OCI-LY1 (cell line): ENCODE measurements around the gene RLN3.

Experiments
- H2AFZ ChIP-seq: fragments of 200-600 bp; sonication (generic), shearing (Covaris generic); 2 replicates; pipeline ENCODE4 v1.6.0; 2014; ENCODE audit warnings: antibody characterized with exemption, mild to moderate bottlenecking, low read length
- H3F3A ChIP-seq: fragments of 200-600 bp; sonication (generic), shearing (Covaris generic); 2 replicates; pipeline ENCODE4 v1.6.0; 2014; ENCODE audit warnings: mild to moderate bottlenecking, antibody characterized with exemption, low read length, moderate library complexity; ENCODE audit not compliant: insufficient read depth
- H3K27ac ChIP-seq: fragments of 200-600 bp; sonication (generic); 2 replicates; pipeline ENCODE4 v1.5.1; 2014; ENCODE audit warnings: low read length, mixed run types, mild to moderate bottlenecking, low read depth; ENCODE audit not compliant: poor library complexity, severe bottlenecking
- H3K27me3 ChIP-seq: fragments of 200-600 bp; sonication (generic); 2 replicates; pipeline ENCODE4 v1.6.0; 2014; ENCODE audit warnings: antibody characterized with exemption, mild to moderate bottlenecking, low read length, moderate library complexity; ENCODE audit not compliant: insufficient read depth
- H3K36me3 ChIP-seq: fragments of 200-600 bp; sonication (generic); 2 replicates; pipeline ENCODE4 v1.6.1; 2014; ENCODE audit warnings: mild to moderate bottlenecking, antibody characterized with exemption, low read length, moderate library complexity, mixed read lengths; ENCODE audit not compliant: insufficient read depth
- H3K4me1 ChIP-seq: fragments of 200-600 bp; sonication (generic); 2 replicates; pipeline ENCODE4 v1.5.1; 2014; ENCODE audit warnings: mild to moderate bottlenecking, low read length, moderate library complexity; ENCODE audit not compliant: insufficient read depth, severe bottlenecking
- H3K4me2 ChIP-seq: fragments of 200-600 bp; sonication (generic), shearing (Covaris generic); 2 replicates; pipeline ENCODE4 v1.6.1; 2014; ENCODE audit warnings: low read length
- H3K4me3 ChIP-seq: fragments of 200-600 bp; sonication (generic); 2 replicates; pipeline ENCODE4 v1.5.1; 2014; ENCODE audit warnings: low read length, low read depth, mild to moderate bottlenecking, mixed read lengths; ENCODE audit not compliant: poor library complexity, severe bottlenecking
- H3K79me2 ChIP-seq: fragments of 200-600 bp; shearing (Covaris generic); 2 replicates; pipeline ENCODE4 v1.6.1; 2016; ENCODE audit warnings: mixed run types, low read length, mixed read lengths; ENCODE audit not compliant: insufficient read depth
- H3K9ac ChIP-seq: fragments of 200-600 bp; sonication (generic), shearing (Covaris generic); 2 replicates; pipeline ENCODE4 v1.6.1; 2014; ENCODE audit warnings: mild to moderate bottlenecking, low read length, mixed read lengths
- H3K9me2 ChIP-seq: fragments of 200-600 bp; sonication (generic), shearing (Covaris generic); 2 replicates; pipeline ENCODE4 v1.6.1; 2014; ENCODE audit warnings: low read depth, mild to moderate bottlenecking, low read length, mixed read lengths
- H3K9me3 ChIP-seq: fragments of 200-600 bp; shearing (Covaris generic); 2 replicates; pipeline ENCODE4 v1.6.1; 2014; ENCODE audit warnings: low read length, mixed read lengths
- H4K20me1 ChIP-seq: fragments of 200-600 bp; sonication (generic), shearing (Covaris generic); 2 replicates; pipeline ENCODE4 v1.6.0; 2016; ENCODE audit warnings: mild to moderate bottlenecking, low read length; ENCODE audit not compliant: insufficient read depth
- CTCF ChIP-seq: fragments of 200-600 bp; sonication (generic), shearing (Covaris generic); IDR thresholded peaks from 2 replicates; pipeline ENCODE4 v1.5.1; 2017; ENCODE audit warnings: mild to moderate bottlenecking, antibody characterized with exemption, low read length, moderate library complexity, mixed read lengths
- EZH2 ChIP-seq: fragments of 200-600 bp; sonication (generic), shearing (Covaris generic); IDR thresholded peaks from 2 replicates; pipeline ENCODE4 v1.8.0; 2017; ENCODE audit warnings: borderline replicate concordance, mixed run types, mild to moderate bottlenecking, antibody characterized with exemption, low read length, moderate library complexity, mixed read lengths

Gene RLN3

DNA sequence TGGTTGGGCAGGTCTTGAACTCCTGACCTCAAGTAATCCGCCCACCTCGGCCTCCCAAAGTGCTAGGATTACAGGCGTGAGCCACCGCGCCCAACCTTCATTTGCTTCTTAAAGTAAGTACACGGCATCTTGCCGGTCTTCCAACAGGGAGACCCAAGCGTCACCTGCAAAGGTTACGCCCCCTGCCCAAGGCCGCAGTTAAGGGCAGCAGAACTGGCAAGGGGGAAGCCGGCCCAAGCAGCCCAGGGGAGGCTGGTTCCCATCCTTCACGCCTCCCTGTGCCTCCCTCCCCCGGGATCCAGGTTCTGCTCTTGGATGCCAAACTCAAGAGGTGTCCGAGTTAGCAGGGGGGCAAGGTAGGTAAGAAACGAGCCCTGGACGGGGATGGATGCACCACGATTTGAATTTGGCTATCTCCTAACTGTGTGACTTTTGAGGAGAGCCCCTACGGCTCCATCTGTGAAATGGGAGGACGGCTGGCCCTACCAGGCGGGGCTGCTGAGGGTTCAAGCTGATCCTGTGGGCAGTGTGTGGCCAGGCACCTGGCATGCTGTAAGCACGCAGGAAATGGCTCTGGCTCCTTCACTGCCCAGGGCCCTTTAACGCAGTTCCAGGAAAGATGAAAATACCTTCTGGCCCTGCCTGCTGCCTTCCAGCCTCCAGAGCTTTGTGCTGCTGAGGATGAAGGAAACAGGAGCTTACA lies 30.9 kb upstream of the RLN3 start:
- Histone ChIP-seq H3K4me2 (no peak overlapping the region), H3K27me3 (no peaks in the 10 kb centered on the region), H2AFZ (no peak overlapping the region), H3K9ac (no peak overlapping the region), H3K9me3 (0 out of 2 replicates have a peak, but pooled peaks cover 7% of the 10 kb centered on the region), H3K79me2 (no peaks in the 10 kb centered on the region), H3K9me2 (no peaks in the 10 kb centered on the region), H3K27ac (no peak overlapping the region), H3K36me3 (peaks cover 8% of the 10 kb centered on the region), H3K4me1 (peaks cover 12% of the 10 kb centered on the region), H3K4me3 (no peak overlapping the region), H4K20me1 (no peaks in the 10 kb centered on the region), H3F3A (no peaks in the 10 kb centered on the region)
- TF ChIP-seq EZH2 = no peak
- no peak for TF ChIP-seq CTCF

DNA sequence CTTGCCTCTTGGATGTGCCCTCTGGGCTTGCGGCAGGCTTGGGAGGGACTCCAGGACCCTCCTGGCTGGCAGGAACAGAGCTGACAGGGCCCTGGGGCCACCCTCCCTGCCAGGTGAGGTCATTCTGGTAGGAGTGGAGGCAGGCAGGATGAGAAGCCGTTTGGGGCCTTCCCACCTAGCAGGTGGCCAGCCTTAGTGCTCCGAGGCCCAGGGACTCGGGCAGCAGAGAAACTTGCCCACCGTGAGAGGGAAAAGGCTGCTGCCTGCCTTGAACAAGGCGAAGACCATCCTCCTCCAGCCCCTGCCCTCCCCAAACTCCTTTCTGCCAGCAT lies 30.4 kb upstream of the RLN3 start:
- H2AFZ ChIP-seq = no peak overlapping the region
- no peaks in the 10 kb centered on the region for H3F3A ChIP-seq
- H3K36me3 ChIP-seq = peaks cover 8% of the 10 kb centered on the region
- H3K4me1 ChIP-seq = peaks cover 17% of the 10 kb centered on the region
- no peak overlapping the region for H3K27ac ChIP-seq
- TF ChIP-seq EZH2 = no peak
- TF ChIP-seq CTCF = no peak
- H3K27me3 ChIP-seq = no peaks in the 10 kb centered on the region
- H3K9me2 ChIP-seq = no peaks in the 10 kb centered on the region
- H3K4me3 ChIP-seq = no peak overlapping the region
- no peaks in the 10 kb centered on the region for H3K79me2 ChIP-seq
- H3K4me2 ChIP-seq = no peak overlapping the region
- H3K9ac ChIP-seq = no peak overlapping the region
- H3K9me3 ChIP-seq = 0 out of 2 replicates have a peak, but pooled peaks cover 7% of the 10 kb centered on the region
- H4K20me1 ChIP-seq = no peaks in the 10 kb centered on the region

DNA sequence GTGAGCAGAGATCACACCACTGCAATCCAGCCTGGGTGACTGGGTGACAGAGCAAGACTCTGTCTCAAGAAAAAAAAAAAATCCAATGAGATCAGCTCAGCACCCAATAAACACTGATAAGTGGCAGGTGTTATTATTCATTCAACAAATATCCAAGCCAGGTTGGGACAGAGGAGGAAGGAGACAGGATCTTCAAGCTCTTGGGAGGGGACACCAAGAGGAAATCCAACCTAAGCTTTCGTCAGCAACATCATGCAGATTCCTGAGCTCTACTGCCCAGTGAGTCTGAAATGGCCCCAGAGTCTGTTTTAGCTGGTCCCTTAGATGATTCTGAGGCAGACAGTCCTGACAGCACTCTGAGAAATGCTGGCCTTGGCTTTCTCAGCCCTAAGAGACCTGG lies 29.5 kb upstream of the RLN3 start:
- no peak overlapping the region for H3K4me2 ChIP-seq
- H3F3A ChIP-seq = no peaks in the 10 kb centered on the region
- H4K20me1 ChIP-seq = no peaks in the 10 kb centered on the region
- no peak overlapping the region for H3K4me3 ChIP-seq
- H2AFZ ChIP-seq = no peak overlapping the region
- peaks cover 8% of the 10 kb centered on the region for H3K36me3 ChIP-seq
- no peak overlapping the region for H3K9ac ChIP-seq
- no peak overlapping the region for H3K27ac ChIP-seq
- H3K9me2 ChIP-seq = no peaks in the 10 kb centered on the region
- no peaks in the 10 kb centered on the region for H3K79me2 ChIP-seq
- no peaks in the 10 kb centered on the region for H3K27me3 ChIP-seq
- H3K9me3 ChIP-seq = 0 out of 2 replicates have a peak, but pooled peaks cover 7% of the 10 kb centered on the region
- H3K4me1 ChIP-seq = peaks cover 26% of the 10 kb centered on the region
- TF ChIP-seq EZH2 (no peak), CTCF (no peak)
